Retinal pigment epithelial cell (primary cell): ENCODE results near the gene RTF1.

Experiments used
- DNase-seq: peaks from one replicate; pipeline ENCODE4 v3.0.0-alpha.2; 2010; ENCODE audit warnings: low read depth
- H3K4me3 ChIP-seq: 2 replicates; pipeline ENCODE4 v1.5.1; 2011; ENCODE audit warnings: mild to moderate bottlenecking, low read length, control low read depth, moderate library complexity
- TF ChIP-seq, protein P1 (sequence below): conservative IDR thresholded peaks from 2 replicates; pipeline ENCODE4 v1.5.1; 2011; ENCODE audit warnings: low read depth, low read length, control low read depth, inconsistent platforms

The RTF1 gene

DNA sequence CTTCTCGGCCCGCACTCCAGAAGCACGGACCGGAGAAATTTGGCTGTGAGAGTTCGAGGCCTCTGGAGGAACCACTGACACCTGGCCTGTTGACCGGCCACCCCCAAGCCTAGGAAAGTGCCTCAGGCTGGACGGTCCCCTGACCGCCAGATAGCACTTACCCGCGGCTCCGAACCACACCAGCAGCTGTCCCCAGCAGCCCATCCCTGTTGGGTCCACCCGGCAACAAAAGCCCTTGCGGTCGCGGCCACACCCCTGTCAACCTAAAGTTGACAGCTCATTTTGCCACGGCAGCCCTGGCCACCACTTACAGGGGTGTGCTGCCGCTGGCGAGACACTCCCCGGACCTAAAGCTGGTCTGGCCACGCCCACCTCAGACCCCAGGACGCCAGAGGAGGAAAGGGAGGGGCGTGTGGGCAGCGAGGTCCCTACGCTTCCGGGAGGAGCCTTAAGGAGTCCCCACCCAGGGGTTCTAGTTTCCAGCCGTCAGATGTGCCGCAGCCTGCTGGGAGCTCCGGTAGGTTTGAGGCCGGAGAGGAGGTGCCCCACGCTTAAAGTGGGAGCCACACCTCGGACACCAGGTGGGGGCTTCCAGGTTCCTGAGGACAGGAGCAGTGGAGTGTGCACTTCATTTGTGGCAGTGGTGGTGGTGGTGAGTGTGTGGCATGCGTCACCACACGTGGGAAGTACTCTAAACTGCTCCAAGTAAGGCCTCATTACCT, 96.8 kb downstream of the RTF1 start, which contains the start of gene LTK:
TSS of gene LTK (minus strand) at position 322 of the 722 bp plus-strand sequence. CDS start at position 204, 118 bp downstream.
- H3K4me3 ChIP-seq: peak within 1 kb of the TSS; percentile 15
- TF ChIP-seq, protein P1, sequence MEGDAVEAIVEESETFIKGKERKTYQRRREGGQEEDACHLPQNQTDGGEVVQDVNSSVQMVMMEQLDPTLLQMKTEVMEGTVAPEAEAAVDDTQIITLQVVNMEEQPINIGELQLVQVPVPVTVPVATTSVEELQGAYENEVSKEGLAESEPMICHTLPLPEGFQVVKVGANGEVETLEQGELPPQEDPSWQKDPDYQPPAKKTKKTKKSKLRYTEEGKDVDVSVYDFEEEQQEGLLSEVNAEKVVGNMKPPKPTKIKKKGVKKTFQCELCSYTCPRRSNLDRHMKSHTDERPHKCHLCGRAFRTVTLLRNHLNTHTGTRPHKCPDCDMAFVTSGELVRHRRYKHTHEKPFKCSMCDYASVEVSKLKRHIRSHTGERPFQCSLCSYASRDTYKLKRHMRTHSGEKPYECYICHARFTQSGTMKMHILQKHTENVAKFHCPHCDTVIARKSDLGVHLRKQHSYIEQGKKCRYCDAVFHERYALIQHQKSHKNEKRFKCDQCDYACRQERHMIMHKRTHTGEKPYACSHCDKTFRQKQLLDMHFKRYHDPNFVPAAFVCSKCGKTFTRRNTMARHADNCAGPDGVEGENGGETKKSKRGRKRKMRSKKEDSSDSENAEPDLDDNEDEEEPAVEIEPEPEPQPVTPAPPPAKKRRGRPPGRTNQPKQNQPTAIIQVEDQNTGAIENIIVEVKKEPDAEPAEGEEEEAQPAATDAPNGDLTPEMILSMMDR: no peak
- DNase-seq: no peak

GRCh38 chr15:41517895-41518449, 101.1 kb downstream of the RTF1 start:
- DNase-seq: no peak
- no peak overlapping the region for H3K4me3 ChIP-seq
- TF ChIP-seq, protein P1: no peak

DNA sequence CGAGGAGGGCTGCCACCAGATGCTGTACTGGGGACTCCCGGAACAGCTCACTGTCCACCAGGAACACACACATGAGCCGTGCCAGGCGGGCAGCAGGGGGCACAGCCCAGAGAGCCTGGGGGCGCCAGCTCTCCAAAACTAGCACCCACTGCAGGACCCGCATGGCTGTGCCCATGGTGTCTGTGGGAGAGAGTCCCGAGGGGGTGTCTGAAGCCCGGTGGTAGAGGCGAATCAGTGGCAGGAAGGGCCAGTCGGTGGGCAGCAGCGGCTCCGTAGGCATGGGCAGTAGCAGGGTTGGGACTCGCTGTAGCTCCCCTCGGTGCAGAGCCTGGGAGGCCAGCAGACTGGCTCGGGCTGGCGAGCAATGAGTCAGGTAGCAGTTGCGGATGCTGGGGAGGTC, 103.7 kb downstream of the RTF1 start:
- no peak for DNase-seq
- no peak overlapping the region for H3K4me3 ChIP-seq
- TF ChIP-seq, protein P1: no peak

GRCh38 chr15:41521614-41522013, 104.7 kb downstream of the RTF1 start:
- TF ChIP-seq, protein P1: no peak
- no peak overlapping the region for H3K4me3 ChIP-seq
- no peak for DNase-seq

DNA sequence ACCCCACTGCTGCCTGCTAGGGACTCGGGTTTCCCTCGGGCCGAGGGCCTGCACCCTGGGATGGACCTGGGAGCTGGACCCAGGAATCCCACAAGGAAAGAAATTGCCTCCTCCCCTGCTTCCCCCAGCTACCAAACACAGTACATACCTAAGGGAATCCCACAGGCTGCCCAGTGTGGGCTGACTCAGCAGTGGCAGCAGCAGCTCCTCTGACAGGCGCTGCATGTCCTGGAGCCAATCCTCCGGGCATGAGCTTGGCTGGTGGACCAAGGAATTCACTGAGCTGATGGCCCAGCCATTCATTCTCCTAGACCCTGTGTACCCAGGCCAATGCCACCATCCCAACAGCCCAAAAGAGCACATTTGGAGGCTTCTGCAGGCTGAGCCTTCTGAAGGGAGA, 106.2 kb downstream of the RTF1 start:
- no peak overlapping the region for H3K4me3 ChIP-seq
- TF ChIP-seq, protein P1: no peak
- no peak for DNase-seq

DNA sequence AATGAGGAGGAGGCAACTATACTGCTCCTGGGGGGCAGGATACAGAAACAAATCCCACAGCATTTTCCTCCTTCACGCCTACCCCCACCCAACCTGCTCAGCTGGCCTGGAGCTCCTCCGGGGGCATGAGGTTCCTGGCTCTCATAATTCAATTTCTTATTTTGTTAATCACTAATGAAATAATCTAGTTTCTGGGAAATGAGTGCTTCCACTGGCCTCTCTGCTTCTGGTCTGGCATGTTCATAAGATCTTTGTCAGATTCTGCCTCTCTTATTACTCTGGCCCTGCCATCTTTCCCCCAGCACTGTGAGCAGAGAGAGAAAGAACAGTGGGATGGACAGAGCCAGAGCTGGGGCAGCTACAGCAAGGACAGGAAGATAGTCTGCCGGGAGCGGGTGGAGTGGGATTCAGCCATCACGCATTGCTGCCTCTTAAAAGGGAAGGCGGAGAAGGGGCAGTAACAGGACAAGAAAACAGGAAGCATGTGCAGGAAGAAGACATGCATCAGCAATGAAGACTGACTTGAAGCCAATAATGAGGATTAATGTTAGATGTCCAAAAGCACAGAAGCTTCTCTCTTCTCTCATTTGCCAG, 113.6 kb downstream of the RTF1 start:
- TF ChIP-seq, protein P1: no peak
- no peak overlapping the region for H3K4me3 ChIP-seq
- no peak for DNase-seq
